Mucosa of stomach (tissue), 1 donor: ENCODE measurements around the gene TMEM215.

Experiments used
- H3K27me3 ChIP-seq: one replicate; pipeline ENCODE4 v1.7.0; 2013; ENCODE audit warnings: mild to moderate bottlenecking, low read length; ENCODE audit not compliant: control insufficient read depth, insufficient read depth
- H3K36me3 ChIP-seq: one replicate; pipeline ENCODE4 v1.7.0; 2013; ENCODE audit warnings: low read length; ENCODE audit not compliant: control insufficient read depth, insufficient read depth
- H3K4me1 ChIP-seq: one replicate; pipeline ENCODE4 v1.7.0; 2013; ENCODE audit warnings: mild to moderate bottlenecking, low read length; ENCODE audit not compliant: control insufficient read depth, insufficient read depth
- H3K4me3 ChIP-seq: one replicate; pipeline ENCODE4 v1.7.0; 2013; ENCODE audit warnings: low read length
- H3K9ac ChIP-seq: one replicate; pipeline ENCODE4 v1.7.0; 2013; ENCODE audit warnings: mild to moderate bottlenecking, low read length, moderate library complexity
- H3K9me3 ChIP-seq: one replicate; pipeline ENCODE4 v1.7.0; 2013; ENCODE audit warnings: mild to moderate bottlenecking, low read length, moderate library complexity; ENCODE audit not compliant: control insufficient read depth
- donor health status: Pancreatic carcinoma.

TMEM215 gene

DNA sequence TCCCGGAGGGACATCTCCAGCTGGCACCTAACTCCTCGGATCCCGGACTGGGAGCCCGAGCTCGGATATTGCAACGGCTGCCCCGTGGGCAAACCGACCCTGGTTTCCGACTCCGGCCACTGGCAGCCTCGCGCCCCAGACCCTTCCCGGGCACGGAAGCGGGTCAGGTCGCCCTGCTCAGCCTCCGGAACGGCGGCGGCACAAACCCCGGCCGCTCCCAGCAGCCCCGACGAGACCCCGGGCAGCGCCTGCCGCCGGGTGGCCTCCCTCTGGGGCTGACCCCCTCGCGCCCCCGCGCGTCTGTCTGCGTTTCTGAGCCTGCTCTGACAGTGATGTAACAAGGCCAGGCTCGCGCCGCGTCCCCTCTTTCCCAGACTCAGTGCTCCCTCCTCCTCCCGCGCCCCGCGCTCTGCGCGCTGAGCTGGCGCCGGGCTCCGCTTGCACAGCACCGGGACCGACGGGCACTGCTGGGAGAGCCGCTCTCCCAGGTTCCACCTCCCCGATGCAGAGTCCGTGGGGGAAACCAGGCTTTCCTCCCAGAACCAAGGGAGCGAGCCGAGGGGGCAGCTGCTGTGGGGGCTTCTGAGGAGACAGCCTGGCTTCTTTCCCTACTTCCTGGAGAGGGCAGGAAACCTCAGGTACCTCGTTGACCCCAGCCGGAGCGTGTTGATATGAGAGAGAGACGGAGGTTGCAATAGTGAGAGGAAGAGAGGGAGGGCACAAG is at the start of gene TMEM215:
Gene TMEM215, plus strand, starts transcription at position 373 of the 724 bp plus-strand sequence. CDS start 644 bp downstream, outside the sequence.
- Histone ChIP-seq H3K9me3 (no peaks in the 10 kb centered on the region), H3K27me3 (peaks cover 34% of the 10 kb centered on the region), H3K4me1 (no peaks in the 10 kb centered on the region), H3K9ac (no peak within 1 kb of the TSS), H3K4me3 (no peak within 1 kb of the TSS), H3K36me3 (no peaks in the 10 kb centered on the region)

GRCh38 chr9:32735476-32735875 is 47.9 kb upstream of the TMEM215 start:
- Histone ChIP-seq H3K4me1 (no peaks in the 10 kb centered on the region), H3K4me3 (no peak overlapping the region), H3K9ac (no peak overlapping the region), H3K27me3 (no peaks in the 10 kb centered on the region), H3K9me3 (no peaks in the 10 kb centered on the region), H3K36me3 (no peaks in the 10 kb centered on the region)

- Histone ChIP-seq H3K4me1 (no peaks in the 10 kb centered on the region), H3K36me3 (no peaks in the 10 kb centered on the region), H3K9ac (no peak overlapping the region), H3K4me3 (no peak overlapping the region), H3K27me3 (no peaks in the 10 kb centered on the region), H3K9me3 (no peaks in the 10 kb centered on the region)
Measured at GRCh38 chr9:32737378-32737777, 46.0 kb upstream of the TMEM215 start.

- H3K4me3 ChIP-seq, result no peak overlapping the region
- H3K36me3 ChIP-seq, result no peaks in the 10 kb centered on the region
- no peak overlapping the region for H3K9ac ChIP-seq
- H3K27me3 ChIP-seq, result no peaks in the 10 kb centered on the region
- H3K9me3 ChIP-seq, result no peaks in the 10 kb centered on the region
- H3K4me1 ChIP-seq, result no peaks in the 10 kb centered on the region
Measured at GRCh38 chr9:32738501-32739172, 44.7 kb upstream of the TMEM215 start.

DNA sequence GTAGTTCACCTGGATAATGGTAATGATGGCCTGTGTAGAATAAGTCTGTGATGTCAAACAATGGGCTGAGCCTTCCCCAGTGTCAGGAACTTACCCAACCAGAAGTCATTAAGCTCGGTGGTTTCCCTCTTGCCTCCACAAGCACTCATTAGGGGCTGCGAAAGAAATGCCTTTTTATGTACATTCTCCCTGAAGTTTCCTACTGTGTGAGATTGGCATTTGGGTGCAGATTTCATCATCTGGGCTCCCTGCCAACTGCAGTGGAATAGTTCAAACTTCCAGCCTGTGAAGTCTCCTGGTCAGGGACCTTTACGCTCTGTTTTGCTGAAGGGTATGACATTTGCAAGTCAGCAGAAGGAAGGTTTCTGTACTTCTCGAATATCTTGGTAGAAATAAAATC is 41.6 kb upstream of the TMEM215 start:
- no peaks in the 10 kb centered on the region for H3K36me3 ChIP-seq
- no peaks in the 10 kb centered on the region for H3K9me3 ChIP-seq
- no peaks in the 10 kb centered on the region for H3K27me3 ChIP-seq
- H3K9ac ChIP-seq, result no peak overlapping the region
- no peak overlapping the region for H3K4me3 ChIP-seq
- H3K4me1 ChIP-seq, result no peaks in the 10 kb centered on the region

DNA sequence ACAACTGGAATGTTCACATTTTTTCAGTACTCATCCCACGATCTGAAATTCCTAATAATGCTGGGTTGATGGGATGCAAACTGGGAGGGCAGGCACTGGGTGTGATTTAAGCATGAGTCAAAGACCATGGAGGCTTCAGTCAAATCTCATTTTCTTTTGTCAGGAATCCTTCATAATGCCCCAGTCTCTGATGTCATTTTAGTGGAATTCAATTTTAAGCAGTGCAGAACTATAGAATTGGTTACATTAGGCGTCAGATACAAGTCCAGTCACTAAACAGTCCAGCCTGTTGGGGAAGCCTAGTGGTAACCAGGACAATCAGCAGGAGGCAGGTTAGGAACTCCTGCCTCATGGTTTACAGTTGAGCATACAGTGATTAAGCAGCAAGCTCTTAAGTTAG is 41.0 kb upstream of the TMEM215 start:
- no peaks in the 10 kb centered on the region for H3K9me3 ChIP-seq
- H3K4me1 ChIP-seq, result no peaks in the 10 kb centered on the region
- no peak overlapping the region for H3K9ac ChIP-seq
- no peaks in the 10 kb centered on the region for H3K27me3 ChIP-seq
- H3K4me3 ChIP-seq, result no peak overlapping the region
- no peaks in the 10 kb centered on the region for H3K36me3 ChIP-seq

DNA sequence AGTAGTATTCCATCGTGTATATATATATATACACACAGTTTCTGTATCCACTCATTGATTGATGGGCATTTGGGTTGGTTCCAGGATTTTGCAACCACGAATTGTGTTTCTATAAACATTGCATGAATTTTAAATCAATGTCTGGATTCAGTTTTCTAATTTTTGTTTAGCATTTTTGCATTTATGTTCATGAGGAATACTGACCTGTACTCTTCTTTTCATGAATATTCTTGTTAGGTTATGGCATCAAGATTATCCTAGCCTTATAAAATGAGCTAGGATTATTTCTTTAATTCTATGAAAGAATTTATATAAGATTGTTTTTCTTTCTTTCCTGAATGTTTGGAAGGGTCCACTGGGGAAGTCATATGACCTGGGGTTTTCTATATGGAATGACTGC is 35.3 kb upstream of the TMEM215 start:
- no peak overlapping the region for H3K4me3 ChIP-seq
- no peaks in the 10 kb centered on the region for H3K36me3 ChIP-seq
- no peaks in the 10 kb centered on the region for H3K27me3 ChIP-seq
- H3K4me1 ChIP-seq, result no peaks in the 10 kb centered on the region
- H3K9me3 ChIP-seq, result no peaks in the 10 kb centered on the region
- H3K9ac ChIP-seq, result no peak overlapping the region

- H3K36me3 ChIP-seq, result no peaks in the 10 kb centered on the region
- no peak overlapping the region for H3K9ac ChIP-seq
Measured at GRCh38 chr9:32755730-32756129, 27.6 kb upstream of the TMEM215 start.

GRCh38 chr9:32764139-32764538 is 19.2 kb upstream of the TMEM215 start:
- Histone ChIP-seq H3K27me3 (no peaks in the 10 kb centered on the region), H3K9ac (no peak overlapping the region), H3K36me3 (no peaks in the 10 kb centered on the region), H3K4me1 (no peaks in the 10 kb centered on the region), H3K4me3 (no peak overlapping the region), H3K9me3 (no peaks in the 10 kb centered on the region)

More at GRCh38 chr9:32755730-32756129, 27.6 kb upstream of the TMEM215 start:
- Histone ChIP-seq H3K4me1 (no peaks in the 10 kb centered on the region), H3K9me3 (no peaks in the 10 kb centered on the region), H3K4me3 (no peak overlapping the region), H3K27me3 (no peaks in the 10 kb centered on the region)

GRCh38 chr9:32775283-32775682 is 8.1 kb upstream of the TMEM215 start:
- Histone ChIP-seq H3K27me3 (no peaks in the 10 kb centered on the region), H3K9me3 (no peaks in the 10 kb centered on the region), H3K4me1 (no peaks in the 10 kb centered on the region), H3K9ac (no peak overlapping the region), H3K36me3 (no peaks in the 10 kb centered on the region), H3K4me3 (no peak overlapping the region)

- Histone ChIP-seq H3K9ac (no peak overlapping the region), H3K4me1 (no peaks in the 10 kb centered on the region), H3K9me3 (no peaks in the 10 kb centered on the region), H3K27me3 (no peaks in the 10 kb centered on the region), H3K36me3 (no peaks in the 10 kb centered on the region), H3K4me3 (no peak overlapping the region)
Measured at GRCh38 chr9:32776201-32776600, 7.1 kb upstream of the TMEM215 start.

DNA sequence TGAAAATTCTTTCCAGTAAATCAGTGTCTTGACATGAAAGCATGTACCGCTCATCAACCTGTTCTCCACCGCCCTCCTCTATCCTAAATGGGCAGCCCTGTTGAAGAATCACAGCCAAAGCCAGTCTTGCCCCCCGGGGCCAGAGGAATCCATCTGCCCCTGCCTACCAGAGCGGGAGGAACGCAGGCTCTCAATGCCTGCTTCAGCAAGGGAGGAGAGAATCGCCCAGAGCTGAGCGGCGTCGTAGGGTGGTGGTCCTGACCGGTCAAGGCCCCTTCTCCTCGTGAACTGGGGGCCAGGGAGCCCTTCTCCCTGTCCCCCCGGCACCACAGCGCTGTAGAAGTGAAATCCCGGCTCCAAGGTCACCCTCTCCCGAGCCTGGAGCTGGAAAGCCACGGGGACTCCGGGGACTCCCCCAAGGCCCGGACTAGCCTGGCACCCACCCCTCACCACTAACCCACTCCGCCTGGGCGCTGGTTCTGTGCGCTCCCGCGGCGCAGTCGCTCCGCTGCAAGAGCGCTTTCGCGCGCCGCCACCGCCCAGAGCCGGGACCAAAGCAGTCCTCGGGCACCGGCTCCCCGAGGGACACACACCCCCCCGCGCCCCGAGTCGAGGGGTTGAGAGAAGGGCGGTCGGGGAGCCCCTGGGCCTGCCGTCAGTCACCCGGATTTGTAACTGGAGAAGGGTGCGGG is 718 bp upstream of the TMEM215 start:
- H3K27me3 ChIP-seq, result peaks cover 34% of the 10 kb centered on the region
- no peaks in the 10 kb centered on the region for H3K4me1 ChIP-seq
- H3K9me3 ChIP-seq, result no peaks in the 10 kb centered on the region
- H3K4me3 ChIP-seq, result no peak overlapping the region
- H3K36me3 ChIP-seq, result no peaks in the 10 kb centered on the region
- H3K9ac ChIP-seq, result no peak overlapping the region
